ENCODE data around the gene NRG4.
"Not testable (repeated sequence)": the region's sequence is repeated elsewhere in the genome, so short reads cannot be mapped to it uniquely, and the experiment has no call there.

The NRG4 gene

DNA sequence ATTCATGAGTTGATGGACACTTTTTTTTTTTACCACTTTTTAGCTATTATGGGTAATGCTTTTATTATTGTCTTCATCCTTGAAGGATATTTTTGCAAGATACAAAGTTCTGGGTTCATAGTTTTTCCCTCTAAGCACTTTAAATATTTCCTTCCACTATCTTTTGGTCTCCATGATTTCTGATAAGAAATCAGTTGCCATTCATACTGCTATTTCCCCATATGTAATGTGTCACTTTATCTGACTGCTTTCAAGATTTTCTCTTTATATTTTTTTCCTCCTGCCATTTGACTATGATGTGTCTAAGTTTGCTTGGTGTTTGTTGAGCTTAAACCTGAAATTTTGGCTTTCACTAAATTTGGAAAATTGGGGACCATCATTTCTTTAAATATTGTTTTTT is 19.3 kb downstream of the NRG4 start:
- no peak for DNase-seq

DNA sequence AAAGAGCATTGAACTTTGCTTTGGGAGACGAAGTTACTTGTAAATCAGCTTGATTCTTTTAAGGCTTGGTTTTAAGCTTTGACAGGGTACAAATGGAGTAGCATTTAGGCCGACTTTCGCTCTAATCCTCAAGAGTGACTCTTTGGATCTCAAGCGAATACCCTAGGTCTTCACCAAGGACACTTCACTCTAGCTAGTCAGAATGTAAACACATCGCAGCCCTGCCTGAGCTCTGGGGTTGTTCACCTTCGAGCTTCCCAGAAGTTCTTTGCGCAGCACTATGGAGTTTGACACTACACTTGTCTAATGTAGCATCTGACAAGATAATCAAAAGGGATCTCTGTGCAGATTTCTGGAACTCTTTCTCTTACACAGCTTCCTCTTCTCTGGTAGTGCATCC is 22.3 kb downstream of the NRG4 start:
- DNase-seq, result no peak

DNA sequence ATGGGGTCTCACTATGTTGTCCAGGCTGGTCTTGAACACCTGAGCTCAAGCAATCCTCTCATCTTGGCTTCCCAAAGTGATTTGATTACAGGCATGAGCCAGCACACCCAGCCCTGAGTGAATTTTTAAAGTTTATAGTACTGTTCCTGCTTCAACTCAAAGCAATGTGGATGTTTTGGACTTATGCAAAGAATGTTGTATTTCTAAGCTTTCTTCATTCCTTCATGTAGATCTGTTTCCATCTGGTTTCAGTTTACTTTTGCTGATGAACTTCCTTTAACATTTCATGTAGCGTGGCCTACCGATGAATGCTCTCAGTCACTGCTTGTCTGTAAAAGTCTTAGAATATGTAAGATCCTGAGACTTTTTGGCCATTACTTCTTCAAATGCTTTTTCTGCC is 23.2 kb downstream of the NRG4 start:
- no peak for DNase-seq

DNA sequence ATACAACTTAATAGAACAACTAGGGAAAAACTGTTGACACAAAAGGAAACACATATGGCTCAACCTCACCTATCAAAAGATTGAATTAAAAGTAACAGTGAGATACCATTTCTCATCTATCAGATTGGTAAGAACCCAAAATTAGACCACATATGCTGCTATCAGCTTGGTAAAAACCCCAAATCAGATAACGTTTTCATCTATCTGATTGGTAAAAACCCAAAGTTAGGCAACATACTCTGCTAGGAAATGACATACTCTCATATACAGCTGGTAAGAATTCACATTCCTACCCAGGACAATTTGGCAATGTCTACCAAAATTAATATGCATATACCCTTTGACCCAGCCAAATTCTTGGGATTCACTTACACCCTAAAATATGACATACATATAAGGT is 26.3 kb downstream of the NRG4 start:
- no peak for DNase-seq

DNA sequence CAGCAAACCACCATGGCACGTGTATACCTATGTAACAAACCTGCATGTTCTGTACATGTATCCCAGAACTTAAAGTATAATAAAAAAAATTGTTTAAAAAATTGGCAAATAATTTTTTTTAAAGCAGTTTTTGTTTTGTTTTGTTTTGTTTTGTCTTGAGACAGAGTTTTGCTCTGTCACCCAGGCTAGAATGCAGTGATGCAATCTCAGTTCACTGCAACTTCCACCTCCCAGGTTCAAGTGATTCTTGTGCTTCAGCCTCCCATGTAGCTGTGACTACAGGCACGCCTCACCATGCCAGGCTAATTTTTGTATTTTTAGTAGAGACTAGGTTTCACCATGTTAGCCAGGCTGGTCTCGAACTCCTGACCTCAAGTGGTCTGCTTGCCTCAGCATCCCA is 27.5 kb downstream of the NRG4 start:
- not testable (repeated sequence) for DNase-seq

DNA sequence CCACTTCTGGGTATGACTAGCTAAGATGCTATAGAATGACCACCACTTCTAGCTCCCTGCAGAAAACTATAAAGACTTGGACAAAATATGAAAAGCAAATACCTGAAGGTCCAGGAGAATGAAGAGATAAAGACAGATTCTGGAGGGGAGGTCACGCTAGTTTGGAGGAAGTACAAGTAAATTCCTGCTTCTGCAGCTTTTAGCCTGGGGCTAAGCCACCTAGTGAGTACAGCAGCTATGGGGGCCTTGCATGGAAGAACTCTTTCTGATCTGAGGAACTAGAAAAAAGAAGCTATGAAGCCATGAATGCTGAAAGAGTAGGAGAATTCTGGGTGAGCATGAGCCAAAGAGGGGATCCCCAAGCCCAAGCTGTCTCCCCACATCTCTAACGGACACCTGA is 29.8 kb downstream of the NRG4 start:
- no peak for DNase-seq

DNA sequence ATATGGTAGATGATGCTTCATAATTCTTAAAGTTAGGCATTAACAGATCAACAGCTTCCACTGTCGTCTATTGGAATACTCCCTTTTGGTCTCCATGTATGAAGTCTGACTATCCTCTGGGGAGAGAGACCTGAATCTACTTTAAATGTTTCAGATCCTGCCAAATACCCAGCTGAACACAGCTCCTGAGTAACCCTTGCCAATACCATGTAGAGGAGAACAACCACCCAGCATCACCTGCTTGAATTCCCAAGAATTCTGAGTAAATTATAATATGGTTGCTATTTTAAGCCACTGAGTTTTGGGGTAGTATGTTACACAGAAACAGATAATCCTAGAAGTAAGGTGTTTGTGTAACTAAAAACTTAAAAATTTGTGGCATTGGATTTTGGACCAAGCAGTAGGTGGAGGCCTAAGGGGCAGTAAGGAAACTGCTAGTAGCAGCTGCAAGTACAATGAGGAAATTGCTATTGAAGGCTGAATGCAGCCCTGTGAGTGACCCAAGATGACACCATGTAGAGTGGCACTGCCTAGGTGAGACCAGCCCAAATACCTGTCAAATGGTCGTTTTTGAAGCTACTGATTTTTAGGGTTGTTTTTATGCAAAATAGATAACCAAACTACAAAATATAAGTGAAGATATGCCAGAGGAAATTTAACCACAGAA is 30.9 kb downstream of the NRG4 start:
- no peak for DNase-seq

DNA sequence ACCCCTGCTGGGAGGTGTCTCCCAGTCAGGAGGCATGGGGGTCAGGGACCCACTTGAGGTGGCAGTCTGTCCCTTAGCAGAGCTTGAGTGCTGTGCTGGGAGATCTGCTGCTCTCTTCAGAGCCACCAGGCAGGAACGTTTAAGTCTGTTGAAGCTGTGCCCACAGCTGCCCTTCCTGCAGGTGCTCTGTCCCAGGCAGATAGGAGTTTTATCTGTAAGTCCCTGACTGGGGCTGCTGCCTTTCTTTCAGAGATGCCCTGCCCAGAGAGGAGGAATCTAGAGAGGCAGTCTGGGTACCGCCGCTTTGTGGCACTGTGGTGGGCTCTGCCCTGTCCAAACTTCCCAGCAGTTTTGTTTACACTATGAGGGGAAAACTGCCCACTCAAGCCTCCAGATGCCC is 35.5 kb downstream of the NRG4 start:
- not testable (repeated sequence) for DNase-seq

DNA sequence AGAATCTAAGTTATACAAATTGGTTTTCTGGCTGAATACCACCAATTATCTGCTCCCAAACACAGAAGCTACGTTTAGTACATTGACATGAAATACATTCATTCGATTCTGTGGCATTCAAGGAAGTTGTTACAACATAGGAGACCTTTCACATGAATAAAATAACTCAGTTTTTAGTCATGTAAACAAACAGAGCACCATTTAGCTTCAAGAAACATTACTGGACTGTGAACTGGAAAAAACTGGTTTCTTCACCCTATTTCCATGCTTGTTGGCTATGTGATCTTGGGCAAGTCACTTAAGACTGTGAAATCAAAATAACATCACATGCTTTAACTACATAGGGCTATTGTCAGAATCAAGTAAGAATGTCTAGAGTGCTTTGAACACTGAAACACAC is 46.2 kb downstream of the NRG4 start:
- DNase-seq, result no peak

DNA sequence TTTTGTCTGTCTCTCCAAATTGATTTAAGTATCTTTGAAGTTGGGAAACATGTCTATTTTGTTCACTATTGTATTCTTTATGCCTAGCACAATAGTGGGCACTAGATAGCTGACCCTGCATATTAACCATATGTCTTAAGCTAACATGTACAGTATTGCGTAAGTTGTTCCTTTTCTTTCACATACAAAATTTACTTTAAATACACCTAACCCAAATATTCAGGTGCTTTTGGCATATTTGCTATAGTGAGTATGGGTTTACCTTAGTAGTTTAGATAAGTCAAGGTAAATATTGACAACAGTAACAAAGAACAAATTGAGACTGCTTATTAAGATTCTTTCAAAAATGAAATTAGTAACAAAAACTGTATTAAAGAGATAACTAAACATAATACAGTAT is 50.9 kb downstream of the NRG4 start:
- DNase-seq, result no peak

DNA sequence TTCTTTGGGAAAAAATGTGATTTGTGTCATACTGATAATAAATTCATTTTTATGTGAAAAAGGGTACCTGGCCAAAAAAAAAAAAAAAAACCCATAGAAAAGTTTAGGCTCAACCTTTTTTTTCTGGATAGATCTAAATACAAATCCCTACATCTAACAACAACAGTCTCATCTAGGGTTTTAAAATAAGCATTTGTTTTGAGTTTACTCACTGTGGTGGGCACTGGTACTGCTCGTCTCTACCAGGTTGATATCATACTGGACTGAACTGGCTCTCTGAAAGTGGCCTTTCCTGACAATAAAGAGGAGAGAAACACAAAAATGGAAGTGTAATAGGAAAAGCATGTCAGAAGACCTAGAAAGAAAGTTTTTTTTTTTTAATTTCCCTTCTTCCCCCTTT is 56.5 kb downstream of the NRG4 start:
- no peak for DNase-seq

DNA sequence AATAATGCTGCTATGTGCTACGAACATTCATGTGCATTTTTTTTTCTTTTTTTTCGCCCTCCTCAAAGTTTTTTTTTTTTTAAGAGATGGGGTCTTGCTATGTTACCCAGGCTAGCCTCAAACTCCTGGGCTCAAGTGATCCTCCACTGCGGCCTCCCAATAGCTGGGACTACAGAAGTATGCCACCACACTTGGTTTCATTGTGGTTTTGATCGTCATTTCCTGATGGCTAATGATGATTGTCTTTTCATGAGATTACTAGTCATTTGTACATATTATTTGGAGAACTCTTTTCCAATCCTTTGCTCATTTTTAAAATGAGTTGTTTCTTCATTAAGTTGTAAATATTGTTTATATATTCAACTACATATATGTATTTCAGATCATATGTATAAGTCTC is 59.7 kb downstream of the NRG4 start:
- no peak for DNase-seq

DNA sequence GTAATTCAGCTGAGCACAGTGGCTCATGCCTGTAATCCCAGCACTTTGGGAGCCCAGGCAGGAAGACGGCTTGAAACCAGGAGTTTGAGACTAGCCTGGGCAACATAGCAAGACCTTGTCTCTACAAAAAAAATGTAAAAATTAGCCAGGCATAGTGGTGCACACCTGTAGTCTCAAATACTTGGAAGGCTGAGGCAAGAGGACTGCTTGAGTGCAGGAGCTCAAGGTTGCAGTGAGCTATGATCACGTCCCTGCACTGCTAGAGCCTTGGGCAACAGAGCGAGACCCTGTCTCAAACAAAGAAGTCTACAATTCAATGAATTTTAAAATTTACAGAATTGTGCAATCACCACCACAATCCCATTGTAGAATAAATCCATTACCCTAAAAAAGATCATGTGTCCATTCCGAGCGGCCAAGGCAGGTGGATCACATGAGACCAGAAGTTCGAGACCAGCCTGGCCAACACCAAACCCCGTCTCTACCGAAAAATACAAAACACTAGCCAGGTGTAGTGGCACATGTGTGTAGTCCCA is 63.4 kb downstream of the NRG4 start:
- DNase-seq, result no peak

DNA sequence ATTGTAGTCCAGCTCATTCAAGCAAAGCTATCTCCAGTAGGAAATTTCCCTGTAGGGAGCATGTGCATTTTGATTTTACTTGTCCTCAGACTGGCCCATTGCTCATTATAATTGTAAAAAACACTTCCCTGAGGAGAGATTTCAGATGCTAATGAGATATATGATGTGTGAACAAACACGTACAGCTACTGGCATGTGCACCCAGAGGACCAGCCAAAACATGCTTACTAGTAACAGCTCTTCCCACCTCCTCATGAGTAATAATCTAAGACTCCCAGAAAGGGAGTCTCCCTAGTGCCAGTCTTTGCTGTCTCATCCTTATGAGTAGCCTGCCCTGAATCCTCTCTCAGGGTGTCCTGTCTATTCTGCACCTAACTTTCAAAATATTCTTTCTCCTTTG is 65.1 kb downstream of the NRG4 start:
- no peak for DNase-seq

DNA sequence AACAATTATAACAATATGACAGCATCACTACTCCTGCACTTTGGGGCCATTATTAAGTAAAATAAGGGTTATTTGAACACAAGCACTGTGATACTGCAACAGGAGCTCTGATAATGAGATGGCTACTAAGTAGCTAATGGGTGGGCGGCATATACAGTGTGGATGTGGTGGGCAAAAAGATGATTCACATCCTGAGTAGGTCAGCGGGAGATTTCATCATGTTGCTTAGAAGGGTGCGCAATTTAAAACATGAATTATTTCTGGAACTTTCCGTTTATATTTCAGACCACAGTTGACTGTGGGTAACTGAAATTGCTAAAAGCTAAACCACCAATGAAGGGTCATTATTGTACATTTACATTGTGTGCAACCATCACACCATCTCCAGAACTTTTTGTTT is 66.3 kb downstream of the NRG4 start:
- no peak for DNase-seq

DNA sequence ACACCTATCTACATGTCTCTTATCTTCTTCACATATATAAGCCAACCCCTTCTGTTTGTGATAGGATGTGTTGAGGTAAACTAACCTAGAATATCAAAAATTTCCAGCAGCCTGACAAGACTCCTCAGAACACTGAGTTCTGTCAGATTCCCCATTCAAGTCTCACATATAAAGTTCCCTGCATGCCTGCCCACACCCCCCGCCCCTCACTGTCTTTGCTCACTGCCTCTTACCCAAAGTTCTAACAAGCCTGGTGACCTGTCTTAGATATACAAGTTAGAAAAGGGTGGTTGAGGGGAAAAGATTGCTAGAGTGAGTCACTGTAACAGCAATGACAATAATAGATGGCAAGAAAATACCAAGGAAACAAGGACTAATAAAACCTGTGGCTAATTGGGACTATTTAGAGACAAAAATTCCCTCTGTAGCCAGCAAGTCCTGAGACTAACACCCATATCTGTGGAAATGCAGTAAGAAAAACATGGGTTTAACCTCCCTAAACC is 68.5 kb downstream of the NRG4 start:
- no peak for DNase-seq

DNA sequence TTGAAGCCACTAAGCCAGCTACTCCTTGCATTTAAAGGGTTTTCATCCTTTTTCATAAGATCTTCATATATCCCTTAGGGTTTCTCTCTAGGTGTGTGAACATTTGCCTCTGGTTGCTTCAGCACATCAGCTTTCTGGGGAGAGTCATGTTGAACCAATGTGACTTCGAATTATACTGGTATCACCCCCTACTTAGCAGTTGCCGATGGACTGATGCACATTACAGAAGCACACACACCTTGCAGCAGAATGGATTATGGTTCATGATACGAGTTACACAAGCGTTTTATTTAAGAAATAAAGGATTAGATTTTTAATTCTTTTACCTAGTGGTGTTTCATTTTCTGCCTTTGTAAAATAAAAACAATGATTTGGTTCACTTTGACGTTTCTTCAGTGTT is 69.0 kb downstream of the NRG4 start:
- no peak for DNase-seq

DNA sequence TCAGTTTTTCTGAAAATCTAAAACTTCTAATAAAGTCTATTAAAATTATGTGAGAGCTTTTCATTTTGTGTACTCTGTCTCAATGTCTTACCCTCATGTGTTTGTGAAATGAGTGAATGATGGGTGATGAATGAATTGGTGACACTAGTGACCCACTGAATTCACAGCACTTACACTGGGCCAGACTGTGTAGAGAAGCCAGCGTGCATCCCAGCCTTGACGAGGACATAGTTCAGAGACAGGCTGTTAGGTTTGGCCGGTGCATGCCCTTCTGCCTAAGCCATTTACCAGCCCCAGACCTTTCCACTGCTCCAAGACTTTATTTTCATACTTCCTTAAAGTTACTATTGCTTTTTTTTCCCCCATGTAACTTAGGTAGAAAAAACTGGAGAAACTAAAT is 69.8 kb downstream of the NRG4 start:
- DNase-seq, result no peak

DNA sequence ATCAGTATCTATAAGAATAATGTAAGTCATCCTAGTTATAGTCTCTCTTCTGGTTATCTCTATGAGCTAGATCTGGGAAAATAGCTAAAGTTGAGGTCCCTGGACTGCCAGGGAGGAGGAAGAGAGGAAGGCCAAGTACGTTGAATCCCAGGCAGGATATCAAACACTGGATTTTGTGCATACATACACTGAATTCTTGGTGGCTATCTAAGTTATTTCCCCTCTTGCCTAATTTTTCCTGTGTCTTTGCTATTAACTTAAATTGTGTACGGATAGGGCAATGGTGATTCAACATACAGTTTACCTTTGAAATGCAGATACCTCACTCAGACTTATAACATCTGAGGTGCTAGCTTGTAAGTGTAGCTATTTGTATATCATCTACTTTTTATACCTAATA is 81.4 kb downstream of the NRG4 start:
- DNase-seq, result no peak

DNA sequence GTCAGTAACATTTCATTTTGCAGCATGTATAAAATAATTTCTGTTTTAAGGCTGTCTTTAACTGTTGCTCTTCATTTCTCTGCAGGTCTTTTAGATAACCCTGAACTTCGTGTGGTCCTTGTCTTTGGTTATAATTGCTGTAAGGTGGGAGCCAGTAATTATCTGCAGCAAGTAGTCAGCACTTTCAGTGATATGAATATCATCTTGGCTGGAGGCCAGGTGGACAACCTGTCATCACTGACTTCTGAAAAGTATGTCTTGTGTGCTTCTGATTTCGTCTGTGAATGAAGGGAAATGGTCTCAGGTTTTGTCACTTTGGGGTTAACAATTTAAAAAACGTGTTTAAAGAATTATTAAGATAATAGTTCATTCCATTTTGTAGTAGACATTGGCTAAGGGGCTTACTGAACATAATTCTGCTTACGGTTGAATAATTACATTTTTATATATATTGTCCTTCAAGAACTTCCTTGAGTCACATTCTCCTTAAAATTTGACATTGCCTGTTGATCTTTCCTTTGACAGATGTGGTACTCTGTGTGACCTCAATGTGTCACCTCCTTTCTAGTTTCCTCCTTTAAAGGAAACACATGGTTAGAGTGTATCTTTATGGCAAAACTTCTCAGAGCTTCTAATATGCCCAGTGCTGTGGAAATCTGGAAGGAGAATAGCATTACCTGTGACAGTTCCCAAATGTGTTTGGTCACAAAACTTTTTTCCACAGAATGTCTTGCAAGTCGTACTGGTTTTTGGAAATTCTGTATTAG is 82.2 kb downstream of the NRG4 start:
- no peak for DNase-seq

DNA sequence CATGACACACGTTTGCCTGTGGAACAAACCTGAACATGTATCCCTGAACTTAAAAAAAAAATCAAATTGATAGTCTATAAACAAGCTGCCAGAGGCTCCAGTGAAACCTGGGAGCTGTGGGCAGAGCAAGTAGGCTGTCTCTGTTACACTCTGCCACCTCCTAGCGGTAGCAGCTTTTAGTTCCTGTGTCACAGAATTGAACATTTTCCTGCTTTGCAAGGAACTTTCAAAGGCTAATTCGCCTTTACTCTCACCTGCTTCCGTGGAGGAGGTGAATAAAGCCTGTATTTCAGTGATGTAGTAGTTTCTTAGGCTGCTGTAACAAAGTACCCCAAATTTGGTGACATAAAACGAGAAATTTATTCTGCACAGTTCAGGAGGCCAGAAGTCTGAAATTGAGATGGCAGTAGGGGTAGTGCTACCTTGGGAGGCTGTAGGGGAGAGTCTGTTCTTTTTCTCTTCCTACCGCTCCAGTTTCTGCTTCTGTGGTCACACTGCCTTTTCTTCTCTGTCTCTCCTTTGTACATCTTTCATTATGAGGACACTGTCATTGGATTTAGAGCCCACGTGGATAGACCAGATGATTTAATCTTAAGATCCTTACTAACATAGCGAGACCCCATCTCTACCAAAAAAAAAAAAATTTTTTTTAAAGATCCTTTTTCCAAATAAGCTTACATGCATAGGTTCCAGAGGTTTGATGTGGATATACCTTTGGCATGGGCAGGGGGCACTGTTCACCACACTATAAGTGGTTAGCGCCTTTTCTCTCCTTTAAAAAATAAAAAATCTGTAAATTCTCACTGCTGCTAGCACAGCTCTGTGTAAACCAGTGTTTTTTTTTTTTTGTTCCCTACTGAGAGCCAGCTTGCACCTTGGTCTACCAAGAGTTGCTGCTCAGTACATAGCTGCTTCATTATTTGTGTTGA is 83.3 kb downstream of the NRG4 start:
- DNase-seq, result no peak

DNA sequence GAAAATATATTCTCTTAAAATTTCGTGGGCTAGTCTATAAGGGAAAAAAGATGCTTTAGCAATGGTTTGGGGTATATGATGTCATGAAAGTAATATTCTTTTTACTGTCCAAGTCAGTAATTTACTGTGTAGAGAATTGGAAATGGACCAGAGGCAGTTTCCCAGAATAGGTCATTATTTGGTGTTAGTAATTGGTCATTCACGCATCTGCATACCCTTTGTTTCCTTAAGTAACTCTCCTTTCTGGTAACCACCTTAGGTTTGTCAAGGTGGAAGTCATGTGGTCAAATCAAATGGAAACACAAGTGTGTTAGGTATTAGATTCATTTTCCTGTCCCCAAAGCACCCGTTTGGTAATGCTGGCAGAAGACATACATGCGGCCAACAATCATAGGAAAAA is 84.6 kb downstream of the NRG4 start:
- no peak for DNase-seq

DNA sequence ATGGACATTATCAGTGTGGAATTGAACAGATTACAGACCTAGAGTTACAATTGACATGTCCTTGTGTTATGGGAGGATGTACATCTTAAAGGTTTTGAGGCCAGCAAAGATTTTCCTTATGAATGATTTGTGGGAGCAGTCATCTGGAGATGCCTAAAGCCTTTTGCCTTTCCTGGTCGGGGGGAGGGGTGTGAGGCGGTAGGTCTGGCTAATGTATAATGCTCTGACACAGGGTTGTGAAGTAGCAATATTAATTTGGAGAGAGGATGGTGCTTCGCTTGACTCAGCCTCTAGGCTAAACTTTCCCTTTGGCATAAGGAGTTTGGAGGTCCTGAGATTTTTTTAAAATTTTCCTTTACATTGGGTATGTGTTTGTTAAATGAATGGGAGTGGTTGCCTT is 85.3 kb downstream of the NRG4 start:
- DNase-seq, result no peak
